Upper lobe of left lung (tissue), 6 donors: Measurements from ENCODE around the gene CDHR1. TPM values are rescaled to one million over a fixed set of nuclear protein-coding genes. Genes with fewer than 3 reads are reported as not detected.
A peak's percentile ranks its signal among the peaks of the same experiment; 100 is the strongest.

Experiments used
- ATAC-seq, 2 donors: fragments of 200-7000 bp; cut with Tn5 transposase; one replicate each; pipeline ENCODE4 v1.9.1; 2022; ENCODE audit warnings: mild to moderate bottlenecking in 2 of 2, moderate library complexity in 2 of 2; ENCODE audit not compliant: low FRiP score in 2 of 2
- DNase-seq, 2 donors: peaks; one replicate each; pipeline ENCODE4 v3.0.0-alpha.2; 2019 to 2020
- H3K27ac ChIP-seq, 4 donors: fragments of 200-600 bp; sonication (generic); one replicate each; pipeline ENCODE4 v1.5.1; 2016 to 2019
- H3K27me3 ChIP-seq, 4 donors: fragments of 200-600 bp; sonication (generic); one replicate each; pipeline ENCODE4 v1.5.1; 2017 to 2019
- H3K36me3 ChIP-seq, 4 donors: fragments of 200-600 bp; sonication (generic); one replicate each; pipeline ENCODE4 v1.5.1; 2016 to 2019
- H3K4me1 ChIP-seq, 4 donors: fragments of 200-600 bp; sonication (generic); one replicate each; pipeline ENCODE4 v1.5.1; 2018 to 2019
- H3K4me3 ChIP-seq, 4 donors: fragments of 200-600 bp; sonication (generic); one replicate each; pipeline ENCODE4 v1.5.1; 2017 to 2019; ENCODE audit warnings: mild to moderate bottlenecking in 2 of 4, moderate library complexity in 1 of 4
- H3K9me3 ChIP-seq, 4 donors: fragments of 200-600 bp; sonication (generic); one replicate each; pipeline ENCODE4 v1.5.1; 2018 to 2019
- CTCF ChIP-seq, 6 experiments: fragments of 450-650 bp in 4 of 6; fragments of 200-600 bp in 2 of 6; sonication (generic) in 2 of 6; IDR thresholded peaks; one replicate each; pipeline ENCODE4 v1.5.1; 2016 to 2019; ENCODE audit warnings: antibody characterized with exemption in 6 of 6
- EP300 ChIP-seq, 4 donors: sonication (generic); formaldehyde crosslinking; IDR thresholded peaks; one replicate each; pipeline ENCODE4 v1.5.1; 2017; ENCODE audit warnings: antibody characterized with exemption in 4 of 4, control low read depth in 2 of 4
- POLR2A ChIP-seq, 4 donors: fragments of 450-650 bp; IDR thresholded peaks; one replicate each; pipeline ENCODE4 v1.5.1; 2016 to 2017; ENCODE audit warnings: antibody characterized with exemption in 4 of 4, mild to moderate bottlenecking in 2 of 4
- POLR2AphosphoS5 ChIP-seq, 2 donors: sonication (generic); formaldehyde crosslinking; IDR thresholded peaks; one replicate each; pipeline ENCODE4 v1.5.1; 2017; ENCODE audit warnings: antibody characterized with exemption in 2 of 2
- WGBS, 2 donors: methylation state at CpG; one replicate each; pipeline ENCODE4 v1.1.5; 2017 to 2018; 5-methylcytosine and 5-hydroxymethylcytosine counted together
- total RNA-seq, 6 donors: library from RNA; depleted of rRNA in 4 of 6; stranded (reverse); fragments of >200 nt in 4 of 6; gene quantifications; one replicate each; pipeline versions ENCODE4 v1.1.0 to v1.2.1, GENCODE V29; 2016 to 2021
- donor health status: DM: no; HTN: no; CAD: no; lungs with moderate emphysema.
- donor health status: DM: no; HTN: yes; CAD: no; lungs with severe emphysema.

The CDHR1 gene
- total RNA-seq, 6 donors from 2014 or later = 0.30 to 0.46 (median 0.33) TPM; not detected in 2

GRCh38 chr10:84204610-84205009, 10.3 kb downstream of the CDHR1 start:
- Histone ChIP-seq H3K4me3 (no peak overlapping the region), H3K27ac (no peak overlapping the region), H3K36me3 (no peaks in the 10 kb centered on the region), H3K4me1 (no peaks in the 10 kb centered on the region), H3K27me3 (no peaks in the 10 kb centered on the region), H3K9me3 (no peaks in the 10 kb centered on the region)
- no peak for ATAC-seq
- no peak for DNase-seq
- no peak for TF ChIP-seq POLR2AphosphoS5 (IDR thresholded peaks at IDR 0.05)
- TF ChIP-seq CTCF (IDR thresholded peaks at IDR 0.05) = no peak
- no peak for TF ChIP-seq POLR2A (IDR thresholded peaks at IDR 0.05)
- no peak for TF ChIP-seq EP300 (IDR thresholded peaks at IDR 0.05)
- 86 to 89% methylated on average over 4 of the region's 4 CpGs for WGBS, 2 donors

GRCh38 chr10:84205049-84205852, 10.9 kb downstream of the CDHR1 start:
- no peaks in the 10 kb centered on the region for H3K4me1 ChIP-seq
- no peak overlapping the region for H3K4me3 ChIP-seq
- H3K27me3 ChIP-seq = no peaks in the 10 kb centered on the region
- DNase-seq (peak in 1 of 2 donors; percentile 46), ATAC-seq (peak; percentile 49 to 61)
- 31 to 35% methylated on average over 8 of the region's 8 CpGs for WGBS, 2 donors
- H3K27ac ChIP-seq = no peak overlapping the region
- TF ChIP-seq POLR2AphosphoS5 (IDR thresholded peaks at IDR 0.05) (no peak), EP300 (IDR thresholded peaks at IDR 0.05) (no peak), CTCF (IDR thresholded peaks at IDR 0.05) (peak; percentile 29 to 66 (median 56)), POLR2A (IDR thresholded peaks at IDR 0.05) (no peak)
- no peaks in the 10 kb centered on the region for H3K36me3 ChIP-seq
- H3K9me3 ChIP-seq = no peaks in the 10 kb centered on the region

- H3K36me3 ChIP-seq = no peaks in the 10 kb centered on the region
- no peak for DNase-seq
- TF ChIP-seq EP300 (IDR thresholded peaks at IDR 0.05) (no peak), POLR2AphosphoS5 (IDR thresholded peaks at IDR 0.05) (no peak), CTCF (IDR thresholded peaks at IDR 0.05) (no peak), POLR2A (IDR thresholded peaks at IDR 0.05) (no peak)
- no peak overlapping the region for H3K27ac ChIP-seq
- no peak overlapping the region for H3K4me3 ChIP-seq
- no peaks in the 10 kb centered on the region for H3K4me1 ChIP-seq
- H3K27me3 ChIP-seq = no peaks in the 10 kb centered on the region
- H3K9me3 ChIP-seq = no peaks in the 10 kb centered on the region
- WGBS, 2 donors = 67 to 72% methylated on average over 6 of the region's 6 CpGs
- no peak for ATAC-seq
Observed at GRCh38 chr10:84205853-84206525, 11.7 kb downstream of the CDHR1 start.

- TF ChIP-seq POLR2AphosphoS5 (IDR thresholded peaks at IDR 0.05) = no peak
- no peak for TF ChIP-seq CTCF (IDR thresholded peaks at IDR 0.05)
- DNase-seq (no peak), ATAC-seq (no peak)
- H3K36me3 ChIP-seq = no peaks in the 10 kb centered on the region
- H3K9me3 ChIP-seq = no peaks in the 10 kb centered on the region
- no peaks in the 10 kb centered on the region for H3K27me3 ChIP-seq
- H3K27ac ChIP-seq = no peak overlapping the region
- H3K4me1 ChIP-seq = no peaks in the 10 kb centered on the region
- 84 to 89% methylated on average over 7 to 10 of the region's 10 CpGs for WGBS, 2 donors
- no peak overlapping the region for H3K4me3 ChIP-seq
Observed at GRCh38 chr10:84208023-84208422, 13.7 kb downstream of the CDHR1 start.
